Nephron (organoid): ENCODE measurements around the gene KCNMA1.

Source experiments
- H3K27ac Mint-ChIP-seq, 3 experiments: 2 replicates each; pipeline ENCODE4 v1.8.0; 2020; ENCODE audit warnings: mixed read lengths in 3 of 3, mild to moderate bottlenecking in 2 of 3, moderate library complexity in 1 of 3
- H3K27me3 Mint-ChIP-seq: 2 replicates; pipeline ENCODE4 v1.8.0; 2021; ENCODE audit warnings: low read depth, mild to moderate bottlenecking, moderate library complexity, mixed read lengths
- H3K36me3 Mint-ChIP-seq: 2 replicates; pipeline ENCODE4 v1.8.0; 2020; ENCODE audit warnings: low read depth, mixed read lengths
- H3K4me1 Mint-ChIP-seq: 2 replicates; pipeline ENCODE4 v1.8.0; 2020; ENCODE audit warnings: mixed read lengths
- H3K4me3 Mint-ChIP-seq, 3 experiments: 2 replicates each; pipeline ENCODE4 v1.8.0; 2020; ENCODE audit warnings: mild to moderate bottlenecking in 3 of 3, mixed read lengths in 3 of 3, moderate library complexity in 2 of 3
- H3K9me3 Mint-ChIP-seq: 2 replicates; pipeline ENCODE4 v1.8.0; 2020; ENCODE audit warnings: mixed read lengths
- TF ChIP-seq, protein P1 (sequence below), 3 experiments: fragments of 200-600 bp; sonication (generic); IDR thresholded peaks; one replicate each; pipeline ENCODE4 v1.5.0; 2021; ENCODE audit warnings: antibody characterized with exemption in 3 of 3; ENCODE audit not compliant: unreplicated experiment in 3 of 3

Gene KCNMA1

DNA sequence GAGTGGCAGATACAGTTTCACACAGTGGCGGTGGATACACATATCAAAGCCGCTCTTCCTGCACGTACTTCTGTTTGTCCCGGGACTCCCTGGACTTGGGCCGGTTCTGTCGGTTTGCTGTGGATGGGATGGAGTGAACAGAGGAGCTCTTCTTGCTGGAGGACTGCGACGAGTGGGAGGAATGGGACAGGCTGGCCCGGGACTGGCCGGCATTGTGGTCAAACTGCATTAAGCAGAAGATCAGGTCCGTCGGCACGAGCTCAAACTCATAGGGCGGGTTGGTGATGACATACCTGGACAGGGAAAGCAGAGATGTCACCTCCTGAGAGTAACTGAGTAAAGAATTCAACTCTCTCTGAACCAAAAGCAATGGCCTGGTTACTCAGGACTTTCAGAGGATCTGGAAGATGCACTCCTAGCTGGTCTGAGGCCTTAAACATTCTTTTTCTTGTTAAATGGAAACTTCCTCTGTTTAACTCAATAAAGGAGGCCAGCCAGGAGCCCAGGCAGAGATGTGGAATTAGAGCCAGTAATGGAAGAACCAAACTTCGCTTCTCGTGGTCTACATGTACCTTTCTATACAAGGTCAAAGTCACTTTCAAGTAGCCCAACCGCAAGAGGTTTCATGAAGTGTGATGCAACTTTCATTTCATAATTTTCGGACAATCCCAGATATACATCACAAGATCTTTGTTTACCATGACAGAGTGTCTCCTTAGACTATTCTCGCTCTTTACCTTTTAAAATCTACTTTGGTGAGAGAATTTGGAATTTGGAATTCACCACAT is 750.2 kb downstream of the KCNMA1 start:
- TF ChIP-seq, protein P1, sequence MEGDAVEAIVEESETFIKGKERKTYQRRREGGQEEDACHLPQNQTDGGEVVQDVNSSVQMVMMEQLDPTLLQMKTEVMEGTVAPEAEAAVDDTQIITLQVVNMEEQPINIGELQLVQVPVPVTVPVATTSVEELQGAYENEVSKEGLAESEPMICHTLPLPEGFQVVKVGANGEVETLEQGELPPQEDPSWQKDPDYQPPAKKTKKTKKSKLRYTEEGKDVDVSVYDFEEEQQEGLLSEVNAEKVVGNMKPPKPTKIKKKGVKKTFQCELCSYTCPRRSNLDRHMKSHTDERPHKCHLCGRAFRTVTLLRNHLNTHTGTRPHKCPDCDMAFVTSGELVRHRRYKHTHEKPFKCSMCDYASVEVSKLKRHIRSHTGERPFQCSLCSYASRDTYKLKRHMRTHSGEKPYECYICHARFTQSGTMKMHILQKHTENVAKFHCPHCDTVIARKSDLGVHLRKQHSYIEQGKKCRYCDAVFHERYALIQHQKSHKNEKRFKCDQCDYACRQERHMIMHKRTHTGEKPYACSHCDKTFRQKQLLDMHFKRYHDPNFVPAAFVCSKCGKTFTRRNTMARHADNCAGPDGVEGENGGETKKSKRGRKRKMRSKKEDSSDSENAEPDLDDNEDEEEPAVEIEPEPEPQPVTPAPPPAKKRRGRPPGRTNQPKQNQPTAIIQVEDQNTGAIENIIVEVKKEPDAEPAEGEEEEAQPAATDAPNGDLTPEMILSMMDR (IDR thresholded peaks at IDR 0.05; ENCODE audit: unreplicated experiment in 3 of 3): no peak
- Mint-ChIP-seq H3K27ac (peak overlapping the region in 2 of 3 experiments; percentile 19 to 34), H3K4me3 (no peak overlapping the region)

DNA sequence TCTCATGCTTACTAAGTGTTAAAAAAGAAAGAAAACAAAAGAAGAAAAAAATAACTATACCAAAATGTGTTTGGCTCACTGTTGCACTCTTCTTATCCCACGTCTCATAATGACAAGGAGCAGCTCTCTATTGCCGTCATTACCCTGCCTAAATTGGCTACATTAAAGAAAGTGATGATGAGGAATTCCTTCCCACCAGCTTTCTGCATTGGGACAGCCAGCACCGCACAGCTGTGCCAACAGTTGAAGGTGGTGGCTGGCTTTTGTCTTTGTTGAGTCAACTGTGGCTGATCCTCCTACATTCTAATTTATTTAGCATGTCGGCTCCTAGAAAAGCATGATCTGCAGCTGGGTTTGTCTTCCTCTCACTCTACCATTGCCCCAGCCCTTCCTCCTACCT is 751.8 kb downstream of the KCNMA1 start:
- Mint-ChIP-seq H3K4me1 (peaks cover 25% of the 10 kb centered on the region), H3K27ac (peak overlapping the region in 1 of 3 experiments; percentile 47), H3K27me3 (peaks cover 8% of the 10 kb centered on the region), H3K4me3 (no peak overlapping the region), H3K36me3 (no peaks in the 10 kb centered on the region), H3K9me3 (no peaks in the 10 kb centered on the region)
- TF ChIP-seq, protein P1 (IDR thresholded peaks at IDR 0.05; ENCODE audit: unreplicated experiment in 3 of 3): no peak

More for the DNA sequence above, 750.2 kb downstream of the KCNMA1 start:
- Mint-ChIP-seq H3K27me3 (peaks cover 2% of the 10 kb centered on the region), H3K36me3 (no peaks in the 10 kb centered on the region), H3K9me3 (no peaks in the 10 kb centered on the region), H3K4me1 (peaks cover 30% of the 10 kb centered on the region)

DNA sequence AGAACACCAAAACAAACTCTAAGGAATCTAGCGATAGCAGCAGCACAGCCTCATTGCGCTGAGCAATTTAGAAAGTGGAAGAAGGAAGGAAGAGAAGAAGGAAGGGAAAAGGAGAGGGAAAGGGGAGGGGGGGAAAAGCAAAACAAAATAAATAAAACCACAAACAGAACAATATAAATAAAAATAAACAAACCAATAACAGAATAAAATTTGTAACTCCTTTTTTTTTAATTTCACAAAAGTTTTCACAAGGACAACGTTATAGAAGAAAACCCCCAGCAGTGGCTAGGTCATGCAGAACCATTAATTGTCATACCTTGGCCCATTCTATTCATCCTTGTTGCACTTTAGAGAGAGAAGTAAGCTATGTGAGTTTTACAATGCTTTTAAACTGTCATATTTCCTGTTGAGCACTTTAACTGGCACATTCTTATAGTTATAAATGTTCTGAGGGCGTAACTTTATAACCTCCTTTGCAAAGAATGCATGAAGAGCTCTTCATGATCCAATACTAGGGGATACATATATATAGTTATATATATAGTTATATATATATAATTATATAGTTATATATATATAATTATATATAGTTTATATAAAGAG is 752.8 kb downstream of the KCNMA1 start:
- TF ChIP-seq, protein P1 (IDR thresholded peaks at IDR 0.05; ENCODE audit: unreplicated experiment in 3 of 3): no peak
- no peaks in the 10 kb centered on the region for H3K9me3 Mint-ChIP-seq
- peaks cover 35% of the 10 kb centered on the region for H3K4me1 Mint-ChIP-seq
- peaks cover 9% of the 10 kb centered on the region for H3K27me3 Mint-ChIP-seq
- H3K4me3 Mint-ChIP-seq: no peak overlapping the region
- no peak overlapping the region for H3K27ac Mint-ChIP-seq
- no peaks in the 10 kb centered on the region for H3K36me3 Mint-ChIP-seq

DNA sequence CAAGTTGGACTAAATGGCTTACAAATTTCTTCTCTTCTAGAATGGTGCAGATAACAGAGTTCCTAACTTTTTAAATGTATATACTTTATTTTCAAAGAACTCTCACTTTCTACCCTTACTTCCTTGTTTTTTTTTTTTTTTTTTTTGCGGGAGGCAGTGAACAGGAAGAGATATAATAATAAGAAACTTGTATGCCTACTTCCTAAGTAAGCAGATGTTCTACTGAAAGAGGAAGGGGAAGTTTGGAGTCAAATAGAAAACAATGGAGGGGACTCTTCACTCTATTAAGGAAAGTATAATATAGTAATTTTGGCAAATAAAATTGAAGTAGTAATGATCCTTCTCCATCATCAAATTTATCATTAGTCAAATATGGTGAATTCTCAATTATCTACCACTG is 754.0 kb downstream of the KCNMA1 start:
- TF ChIP-seq, protein P1 (IDR thresholded peaks at IDR 0.05; ENCODE audit: unreplicated experiment in 3 of 3): no peak

DNA sequence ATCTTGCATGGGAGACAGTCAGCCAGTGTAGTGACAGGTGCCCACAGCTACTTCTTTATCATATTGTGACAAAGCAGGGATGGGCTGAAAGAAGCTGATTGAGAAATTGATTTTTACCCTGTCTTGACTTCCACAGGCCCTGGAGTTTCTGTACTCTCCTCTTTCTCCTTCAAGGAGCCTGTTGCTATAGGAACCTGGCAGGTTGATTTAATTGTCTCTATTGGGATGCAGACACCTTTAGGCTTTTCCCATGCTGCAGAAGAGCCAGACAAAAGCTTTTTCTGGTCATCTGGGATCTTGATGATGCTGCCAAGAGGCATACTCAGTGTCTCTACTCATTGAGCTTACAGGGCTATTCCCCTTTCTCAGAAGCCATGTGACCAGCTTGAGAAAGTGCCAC is 754.8 kb downstream of the KCNMA1 start:
- TF ChIP-seq, protein P1 (IDR thresholded peaks at IDR 0.05; ENCODE audit: unreplicated experiment in 3 of 3): no peak

More for the DNA sequence above, 754.0 kb downstream of the KCNMA1 start:
- no peaks in the 10 kb centered on the region for H3K9me3 Mint-ChIP-seq
- no peak overlapping the region for H3K27ac Mint-ChIP-seq
- H3K4me3 Mint-ChIP-seq: no peak overlapping the region
- H3K4me1 Mint-ChIP-seq: peaks cover 47% of the 10 kb centered on the region
- H3K36me3 Mint-ChIP-seq: no peaks in the 10 kb centered on the region
- peaks cover 19% of the 10 kb centered on the region for H3K27me3 Mint-ChIP-seq

More for the DNA sequence above, 754.8 kb downstream of the KCNMA1 start:
- no peaks in the 10 kb centered on the region for H3K36me3 Mint-ChIP-seq
- H3K27me3 Mint-ChIP-seq: peaks cover 19% of the 10 kb centered on the region
- no peak overlapping the region for H3K4me3 Mint-ChIP-seq
- H3K4me1 Mint-ChIP-seq: peaks cover 49% of the 10 kb centered on the region
- H3K9me3 Mint-ChIP-seq: no peaks in the 10 kb centered on the region
- no peak overlapping the region for H3K27ac Mint-ChIP-seq
